GM23248 (cell line): ENCODE results near the gene UFD1. TPM values are rescaled to one million over a fixed set of nuclear protein-coding genes. Genes with fewer than 3 reads are reported as not detected.

Experiments
- DNase-seq: peaks from one replicate; pipeline ENCODE4 v3.0.0-alpha.2; 2015
- H2AFZ ChIP-seq: fragments of 200-600 bp; sonication (generic); 2 replicates; pipeline ENCODE4 v1.6.1; 2016; ENCODE audit warnings: antibody characterized with exemption
- H3F3A ChIP-seq: fragments of 200-600 bp; sonication (generic); 2 replicates; pipeline ENCODE4 v1.6.1; 2016; ENCODE audit warnings: mild to moderate bottlenecking, antibody characterized with exemption, mixed run types; ENCODE audit not compliant: insufficient read depth
- H3K27ac ChIP-seq: fragments of 200-600 bp; sonication (generic); 2 replicates; pipeline ENCODE4 v1.5.1; 2016; ENCODE audit warnings: mild to moderate bottlenecking
- H3K27me3 ChIP-seq: fragments of 200-600 bp; sonication (generic); replicated peaks from 2 replicates; pipeline ENCODE4 v1.6.1; 2016; ENCODE audit warnings: mild to moderate bottlenecking; ENCODE audit not compliant: insufficient read depth
- H3K36me3 ChIP-seq: fragments of 200-600 bp; sonication (generic); 2 replicates; pipeline ENCODE4 v1.6.1; 2016; ENCODE audit warnings: low read depth, mild to moderate bottlenecking
- H3K4me1 ChIP-seq: fragments of 200-600 bp; sonication (generic); 2 replicates; pipeline ENCODE4 v1.6.1; 2016; ENCODE audit warnings: mild to moderate bottlenecking; ENCODE audit not compliant: insufficient read depth
- H3K4me2 ChIP-seq: fragments of 200-600 bp; sonication (generic); one replicate; pipeline ENCODE4 v1.6.1; 2016; ENCODE audit warnings: mild to moderate bottlenecking; ENCODE audit not compliant: unreplicated experiment
- H3K4me3 ChIP-seq: fragments of 200-600 bp; sonication (generic); 2 replicates; pipeline ENCODE4 v1.5.1; 2016; ENCODE audit warnings: mild to moderate bottlenecking
- H3K79me2 ChIP-seq: fragments of 200-600 bp; sonication (generic); 2 replicates; pipeline ENCODE4 v1.6.1; 2016; ENCODE audit warnings: mild to moderate bottlenecking; ENCODE audit not compliant: insufficient read depth
- H3K9ac ChIP-seq: fragments of 200-600 bp; sonication (generic); 2 replicates; pipeline ENCODE4 v1.6.1; 2016; ENCODE audit warnings: mild to moderate bottlenecking
- H3K9me2 ChIP-seq: fragments of 200-600 bp; sonication (generic); 2 replicates; pipeline ENCODE4 v1.6.1; 2016; ENCODE audit warnings: mixed run types, mild to moderate bottlenecking, moderate library complexity; ENCODE audit not compliant: insufficient read depth
- H3K9me3 ChIP-seq: fragments of 200-600 bp; sonication (generic); one replicate; pipeline ENCODE4 v1.6.1; 2017; ENCODE audit warnings: low read depth
- H4K20me1 ChIP-seq: fragments of 200-600 bp; sonication (generic); 2 replicates; pipeline ENCODE4 v1.6.0; 2016; ENCODE audit not compliant: insufficient read depth
- EZH2 ChIP-seq: fragments of 200-600 bp; sonication (generic); IDR thresholded peaks from 2 replicates; pipeline ENCODE4 v1.6.1; 2018; ENCODE audit warnings: antibody characterized with exemption, mild to moderate bottlenecking; ENCODE audit not compliant: insufficient read depth, poor library complexity, severe bottlenecking
- EZH2phosphoT487 ChIP-seq: fragments of 200-600 bp; sonication (generic); IDR thresholded peaks from 2 replicates; pipeline ENCODE4 v1.6.1; 2018; ENCODE audit warnings: antibody characterized with exemption, moderate library complexity, mild to moderate bottlenecking, low read depth; ENCODE audit not compliant: insufficient read depth
- WGBS, 2 experiments: methylation state at CpG; one replicate each; pipeline ENCODE4 v1.1.6; 2015 to 2017; ENCODE audit warnings: low lambda C conversion rate in 2 of 2, low coverage in 1 of 2; ENCODE audit errors: missing lambda C conversion rate in 2 of 2; 5-methylcytosine and 5-hydroxymethylcytosine counted together
- in situ Hi-C: fragments of 300-500 bp; cut with MboI; formaldehyde crosslinking; loops from 2 replicates; pipeline ENCODE4 v1.15.0; 2020
- polyA plus RNA-seq: library from polyadenylated mRNA; unstranded; fragments of >200 nt; fragmentation: Nextera tagmentation; extraction: Ambion mirVana; gene quantifications from 2 replicates; pipeline ENCODE4 v1.2.1, GENCODE V29; 2016
- total RNA-seq: library from RNA; depleted of rRNA; stranded (reverse); fragments of >200 nt; shearing (Covaris generic); gene quantifications from 2 replicates; pipeline ENCODE4 v1.2.3, GENCODE V29; 2014

UFD1 gene
- total and polyA plus RNA-seq, 2 experiments from 2014 or later = 55.2 to 117 TPM

GRCh38 chr22:19526076-19526701 lies 47.2 kb upstream of the UFD1 start:
- no peak for TF ChIP-seq EZH2
- TF ChIP-seq EZH2phosphoT487 = no peak
- Histone ChIP-seq H3K27ac (no peak overlapping the region), H3K4me3 (no peak overlapping the region), H4K20me1 (no peaks in the 10 kb centered on the region), H2AFZ (no peak overlapping the region), H3K9me3 (no peaks in the 10 kb centered on the region), H3K9me2 (no peaks in the 10 kb centered on the region), H3K27me3 (peaks cover 9% of the 10 kb centered on the region; the same call in 1 of the 2 replicates), H3K9ac (no peak overlapping the region), H3K4me1 (no peaks in the 10 kb centered on the region), H3K4me2 (no peak overlapping the region), H3K36me3 (no peaks in the 10 kb centered on the region), H3F3A (no peaks in the 10 kb centered on the region), H3K79me2 (no peaks in the 10 kb centered on the region)
- in situ Hi-C loops = no loop called here
- DNase-seq = no peak
- 77 to 80% methylated on average over 11 of the region's 11 CpGs for WGBS, 2 experiments

DNA sequence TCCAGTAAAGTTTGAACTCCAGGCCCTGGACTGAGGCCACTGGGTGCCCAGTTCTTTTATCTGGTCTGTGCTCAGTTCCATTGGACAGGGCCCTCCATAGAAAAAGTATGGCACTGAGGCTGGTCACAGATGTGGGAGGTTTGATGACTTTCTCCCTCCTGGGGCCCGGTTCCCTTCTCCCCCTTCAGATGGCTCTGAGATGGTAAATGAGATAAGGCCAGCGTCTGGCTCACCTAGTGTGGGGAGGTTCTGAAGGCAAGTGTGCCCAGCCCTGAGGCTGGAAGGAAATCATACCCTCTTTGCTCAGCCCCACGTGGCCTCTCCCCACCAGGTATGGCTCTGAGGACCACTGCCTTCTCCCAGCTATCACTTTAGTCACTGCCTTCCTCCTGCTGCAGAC lies 46.7 kb upstream of the UFD1 start:
- DNase-seq = no peak
- Histone ChIP-seq H3K9me2 (no peaks in the 10 kb centered on the region), H2AFZ (no peak overlapping the region), H3F3A (no peaks in the 10 kb centered on the region), H3K4me1 (no peaks in the 10 kb centered on the region), H3K27ac (no peak overlapping the region), H3K9ac (no peak overlapping the region), H3K79me2 (no peaks in the 10 kb centered on the region), H3K9me3 (no peaks in the 10 kb centered on the region), H4K20me1 (no peaks in the 10 kb centered on the region), H3K27me3 (peaks cover 9% of the 10 kb centered on the region; the same call in 1 of the 2 replicates), H3K4me2 (no peak overlapping the region), H3K36me3 (no peaks in the 10 kb centered on the region), H3K4me3 (no peak overlapping the region)
- 62 to 70% methylated on average over 3 of the region's 3 CpGs for WGBS, 2 experiments
- TF ChIP-seq EZH2 (no peak), EZH2phosphoT487 (no peak)
- in situ Hi-C loops = no loop called here

GRCh38 chr22:19525116-19525660 lies 46.2 kb upstream of the UFD1 start:
- in situ Hi-C loops = no loop called here
- Histone ChIP-seq H3K9me3 (no peaks in the 10 kb centered on the region), H3K79me2 (no peaks in the 10 kb centered on the region), H3K9ac (no peak overlapping the region), H3F3A (no peaks in the 10 kb centered on the region), H3K4me2 (no peak overlapping the region), H3K36me3 (no peaks in the 10 kb centered on the region), H3K9me2 (no peaks in the 10 kb centered on the region), H4K20me1 (no peaks in the 10 kb centered on the region), H3K4me3 (no peak overlapping the region), H2AFZ (no peak overlapping the region), H3K4me1 (no peaks in the 10 kb centered on the region), H3K27me3 (peaks cover 7% of the 10 kb centered on the region; the same call in 1 of the 2 replicates), H3K27ac (no peak overlapping the region)
- TF ChIP-seq EZH2phosphoT487 (no peak), EZH2 (no peak)
- 82 to 88% methylated on average over 14 of the region's 15 CpGs for WGBS, 2 experiments
- DNase-seq = no peak

- H4K20me1 ChIP-seq = no peaks in the 10 kb centered on the region
- no peaks in the 10 kb centered on the region for H3K9me3 ChIP-seq
- no peak within 1 kb of the TSS for H3K9ac ChIP-seq
- peak; percentile 23 for DNase-seq
- in situ Hi-C loops = no loop called here
- no peaks in the 10 kb centered on the region for H3K36me3 ChIP-seq
- TF ChIP-seq EZH2phosphoT487 (no peak), EZH2 (peak; percentile 45)
- WGBS, 2 experiments = 3 to 5% methylated on average over 48 to 52 of the region's 69 CpGs
- H3F3A ChIP-seq = no peaks in the 10 kb centered on the region
- H3K27me3 ChIP-seq = peaks cover 5% of the 10 kb centered on the region; the same call in 1 of the 2 replicates
- H3K4me3 ChIP-seq = peak within 1 kb of the TSS; percentile 46
- no peak within 1 kb of the TSS for H3K27ac ChIP-seq
- no peaks in the 10 kb centered on the region for H3K4me1 ChIP-seq
- H3K4me2 ChIP-seq = peak within 1 kb of the TSS; percentile 67
- H3K79me2 ChIP-seq = no peaks in the 10 kb centered on the region
- no peaks in the 10 kb centered on the region for H3K9me2 ChIP-seq
- peak within 1 kb of the TSS; percentile 66 for H2AFZ ChIP-seq
Observed at GRCh38 chr22:19524170-19525115, 45.5 kb upstream of the UFD1 start, which contains the start of gene CLDN5. Gene CLDN5, minus strand, starts transcription at chr22:19524410. Its CDS starts 155 bp downstream, at chr22:19524255.
